Activated naive CD4-positive, alpha-beta T cell treated with anti-CD3 and anti-CD28 coated beads for 36 hours (primary cell): ENCODE data around the gene EML4. TPM values are rescaled to one million over a fixed set of nuclear protein-coding genes. Genes with fewer than 3 reads are reported as not detected.

Experiments
- CTCF ChIA-PET: fragments of 350-600 bp; sonication (Branson Sonifier 250); formaldehyde crosslinking; loops from one replicate; lab custom pipeline; 2021; ENCODE audit warnings: antibody characterized with exemption; lab: Charles Lee
- DNase-seq: peaks from one replicate; pipeline ENCODE4 v3.0.0-alpha.2; 2020
- H3K27ac Mint-ChIP-seq: one replicate; pipeline ENCODE4 v1.8.0; 2021; ENCODE audit warnings: mild to moderate bottlenecking, mixed read lengths
- H3K27me3 Mint-ChIP-seq: one replicate; pipeline ENCODE4 v1.8.0; 2021; ENCODE audit warnings: low read depth, mixed read lengths
- H3K36me3 Mint-ChIP-seq: one replicate; pipeline ENCODE4 v1.8.0; 2021; ENCODE audit warnings: low read depth, mixed read lengths
- H3K4me1 Mint-ChIP-seq: one replicate; pipeline ENCODE4 v1.8.0; 2021; ENCODE audit warnings: low read depth, mixed read lengths
- H3K4me3 Mint-ChIP-seq: one replicate; pipeline ENCODE4 v1.8.0; 2021; ENCODE audit warnings: mild to moderate bottlenecking, moderate library complexity, mixed read lengths
- H3K9me3 Mint-ChIP-seq: one replicate; pipeline ENCODE4 v1.8.0; 2021; ENCODE audit warnings: mixed read lengths
- intact Hi-C: fragments of 100-400 bp; cut with micrococcal nuclease; formaldehyde crosslinking; loops from one replicate; pipeline ENCODE4 v1.15.1; 2023
- total RNA-seq, 2 experiments: library from RNA; stranded (reverse); gene quantifications; one replicate each; pipeline ENCODE4 v1.2.3, GENCODE V29; 2021

EML4 gene
- total RNA-seq, 2 experiments from 2014 or later: 65.8 to 65.9 TPM

GRCh38 chr2:42220566-42220965, 51.4 kb downstream of the EML4 start:
- CTCF ChIA-PET: interaction anchor here (0.6 to 1.6 kb wide), 5 partner anchors 17 to 513 kb away, joined by 3 to 9 read pairs (median 4); no protein-coding TSS in a partner anchor
- H3K4me3 Mint-ChIP-seq: no peak overlapping the region
- intact Hi-C loops: loop anchor here (2.0 kb wide), 1 partner anchor 14 kb away; no protein-coding TSS in a partner anchor
- no peaks in the 10 kb centered on the region for H3K27me3 Mint-ChIP-seq
- DNase-seq: no peak
- H3K9me3 Mint-ChIP-seq: no peaks in the 10 kb centered on the region
- H3K36me3 Mint-ChIP-seq: peaks cover 3% of the 10 kb centered on the region
- no peak overlapping the region for H3K27ac Mint-ChIP-seq
- peaks cover 73% of the 10 kb centered on the region for H3K4me1 Mint-ChIP-seq

GRCh38 chr2:42223067-42223854, 54.1 kb downstream of the EML4 start:
- Mint-ChIP-seq H3K27ac (peak overlapping the region; percentile 20), H3K9me3 (no peaks in the 10 kb centered on the region), H3K4me1 (peaks cover 65% of the 10 kb centered on the region), H3K36me3 (peaks cover 5% of the 10 kb centered on the region), H3K4me3 (no peak overlapping the region), H3K27me3 (no peaks in the 10 kb centered on the region)
- no peak for DNase-seq
- CTCF ChIA-PET: no interaction called here
- intact Hi-C loops: no loop called here

GRCh38 chr2:42223855-42224268, 54.7 kb downstream of the EML4 start:
- H3K4me1 Mint-ChIP-seq: peaks cover 61% of the 10 kb centered on the region
- peak overlapping the region; percentile 20 for H3K27ac Mint-ChIP-seq
- H3K27me3 Mint-ChIP-seq: no peaks in the 10 kb centered on the region
- CTCF ChIA-PET: no interaction called here
- no peak overlapping the region for H3K4me3 Mint-ChIP-seq
- H3K9me3 Mint-ChIP-seq: no peaks in the 10 kb centered on the region
- DNase-seq: no peak
- intact Hi-C loops: no loop called here
- peaks cover 5% of the 10 kb centered on the region for H3K36me3 Mint-ChIP-seq

GRCh38 chr2:42224422-42225067, 55.4 kb downstream of the EML4 start:
- no peak overlapping the region for H3K4me3 Mint-ChIP-seq
- intact Hi-C loops: no loop called here
- no peak for DNase-seq
- H3K27me3 Mint-ChIP-seq: no peaks in the 10 kb centered on the region
- H3K4me1 Mint-ChIP-seq: peaks cover 60% of the 10 kb centered on the region
- CTCF ChIA-PET: no interaction called here
- H3K36me3 Mint-ChIP-seq: peaks cover 5% of the 10 kb centered on the region
- H3K27ac Mint-ChIP-seq: no peak overlapping the region
- no peaks in the 10 kb centered on the region for H3K9me3 Mint-ChIP-seq

- no peaks in the 10 kb centered on the region for H3K27me3 Mint-ChIP-seq
- no peak for DNase-seq
- H3K4me1 Mint-ChIP-seq: peaks cover 60% of the 10 kb centered on the region
- CTCF ChIA-PET: no interaction called here
- peaks cover 5% of the 10 kb centered on the region for H3K36me3 Mint-ChIP-seq
- intact Hi-C loops: no loop called here
- no peak overlapping the region for H3K4me3 Mint-ChIP-seq
- H3K9me3 Mint-ChIP-seq: no peaks in the 10 kb centered on the region
- H3K27ac Mint-ChIP-seq: no peak overlapping the region
These were observed 56.4 kb downstream of the EML4 start for GRCh38 chr2:42225573-42225972.

- Mint-ChIP-seq H3K9me3 (no peaks in the 10 kb centered on the region), H3K27me3 (no peaks in the 10 kb centered on the region), H3K4me1 (peaks cover 69% of the 10 kb centered on the region), H3K4me3 (no peak overlapping the region), H3K27ac (no peak overlapping the region), H3K36me3 (peaks cover 2% of the 10 kb centered on the region)
- intact Hi-C loops: no loop called here
- CTCF ChIA-PET: interaction anchor here (0.7 kb wide), 1 partner anchor 20 kb away, joined by 4 read pairs; no protein-coding TSS in a partner anchor
- DNase-seq: no peak
These were observed 58.3 kb downstream of the EML4 start for GRCh38 chr2:42227491-42227890.

- CTCF ChIA-PET: interaction anchor here (0.7 to 2.4 kb wide), 2 partner anchors 19 to 131 kb away, joined by 4 to 11 read pairs; no protein-coding TSS in a partner anchor
- Mint-ChIP-seq H3K27me3 (no peaks in the 10 kb centered on the region), H3K36me3 (peaks cover 2% of the 10 kb centered on the region), H3K27ac (no peak overlapping the region), H3K4me3 (no peak overlapping the region), H3K4me1 (peaks cover 69% of the 10 kb centered on the region), H3K9me3 (no peaks in the 10 kb centered on the region)
- no peak for DNase-seq
- intact Hi-C loops: no loop called here
These were observed 58.9 kb downstream of the EML4 start for GRCh38 chr2:42228101-42228500.

GRCh38 chr2:42229949-42230348, 60.8 kb downstream of the EML4 start:
- Mint-ChIP-seq H3K27ac (no peak overlapping the region), H3K4me3 (no peak overlapping the region), H3K36me3 (peaks cover 2% of the 10 kb centered on the region), H3K4me1 (peaks cover 58% of the 10 kb centered on the region), H3K9me3 (no peaks in the 10 kb centered on the region), H3K27me3 (no peaks in the 10 kb centered on the region)
- CTCF ChIA-PET: interaction anchor here (1.1 to 2.4 kb wide), 3 partner anchors 12 to 135 kb away, joined by 3 to 11 read pairs (median 4); no protein-coding TSS in a partner anchor
- DNase-seq: no peak
- intact Hi-C loops: no loop called here

GRCh38 chr2:42230891-42231290, 61.7 kb downstream of the EML4 start:
- Mint-ChIP-seq H3K27me3 (no peaks in the 10 kb centered on the region), H3K4me3 (no peak overlapping the region), H3K27ac (no peak overlapping the region), H3K9me3 (no peaks in the 10 kb centered on the region), H3K36me3 (peaks cover 2% of the 10 kb centered on the region), H3K4me1 (peaks cover 58% of the 10 kb centered on the region)
- no peak for DNase-seq
- intact Hi-C loops: no loop called here
- CTCF ChIA-PET: interaction anchor here (0.6 to 1.2 kb wide), 2 partner anchors 134 to 140 kb away, joined by 3 read pairs; no protein-coding TSS in a partner anchor

GRCh38 chr2:42232024-42232423, 62.9 kb downstream of the EML4 start:
- intact Hi-C loops: no loop called here
- no peak overlapping the region for H3K4me3 Mint-ChIP-seq
- peak; percentile 15 for DNase-seq
- no peaks in the 10 kb centered on the region for H3K9me3 Mint-ChIP-seq
- no peak overlapping the region for H3K27ac Mint-ChIP-seq
- no peaks in the 10 kb centered on the region for H3K27me3 Mint-ChIP-seq
- CTCF ChIA-PET: interaction anchor here (0.7 kb wide), 3 partner anchors 18 to 105 kb away, joined by 3 to 4 read pairs (median 3); no protein-coding TSS in a partner anchor
- H3K4me1 Mint-ChIP-seq: peaks cover 64% of the 10 kb centered on the region
- H3K36me3 Mint-ChIP-seq: peaks cover 2% of the 10 kb centered on the region

GRCh38 chr2:42233976-42234441, 64.9 kb downstream of the EML4 start:
- Mint-ChIP-seq H3K27ac (peak overlapping the region; percentile 3), H3K4me3 (no peak overlapping the region), H3K36me3 (no peaks in the 10 kb centered on the region), H3K4me1 (peaks cover 68% of the 10 kb centered on the region), H3K9me3 (no peaks in the 10 kb centered on the region), H3K27me3 (no peaks in the 10 kb centered on the region)
- no peak for DNase-seq
- CTCF ChIA-PET: interaction anchor here (0.9 to 1.8 kb wide), 4 partner anchors 30 to 139 kb away, joined by 3 to 5 read pairs (median 4); no protein-coding TSS in a partner anchor
- intact Hi-C loops: no loop called here

- Mint-ChIP-seq H3K4me1 (peaks cover 68% of the 10 kb centered on the region), H3K27ac (no peak overlapping the region), H3K27me3 (no peaks in the 10 kb centered on the region), H3K9me3 (no peaks in the 10 kb centered on the region), H3K36me3 (no peaks in the 10 kb centered on the region), H3K4me3 (no peak overlapping the region)
- CTCF ChIA-PET: interaction anchor here (0.6 to 4.4 kb wide), 5 partner anchors 15 to 149 kb away, joined by 3 to 53 read pairs (median 3); no protein-coding TSS in a partner anchor
- DNase-seq: no peak
- intact Hi-C loops: no loop called here
These were observed 67.8 kb downstream of the EML4 start for GRCh38 chr2:42236911-42237310.
